HEK293T (cell line): ENCODE measurements around the gene CAST.

ENCODE experiments used
- ARNT ChIP-seq: fragments of 450-650 bp; IDR thresholded peaks from 2 replicates; pipeline ENCODE4 v1.6.1; 2017; ENCODE audit warnings: mild to moderate bottlenecking
- BHLHE40 ChIP-seq: fragments of 450-650 bp; IDR thresholded peaks from 2 replicates; pipeline ENCODE4 v1.6.1; 2016; ENCODE audit warnings: mild to moderate bottlenecking, moderate library complexity, borderline replicate concordance
- FOXK2 ChIP-seq: fragments of 450-650 bp; IDR thresholded peaks from 2 replicates; pipeline ENCODE4 v1.6.1; 2016; ENCODE audit warnings: mild to moderate bottlenecking
- FOXM1 ChIP-seq: fragments of 450-650 bp; IDR thresholded peaks from 2 replicates; pipeline ENCODE4 v1.6.1; 2017; ENCODE audit warnings: mild to moderate bottlenecking, borderline replicate concordance
- HDGF ChIP-seq: fragments of 450-650 bp; IDR thresholded peaks from 2 replicates; pipeline ENCODE4 v1.6.1; 2017; ENCODE audit warnings: antibody characterized with exemption, borderline replicate concordance
- LEF1 ChIP-seq: fragments of 450-650 bp; IDR thresholded peaks from 2 replicates; pipeline ENCODE4 v1.6.1; 2017; ENCODE audit warnings: mild to moderate bottlenecking, borderline replicate concordance
- NFRKB ChIP-seq: fragments of 450-650 bp; IDR thresholded peaks from 2 replicates; pipeline ENCODE4 v1.6.1; 2016; ENCODE audit warnings: mild to moderate bottlenecking, moderate library complexity
- SP1 ChIP-seq: fragments of 450-650 bp; IDR thresholded peaks from 2 replicates; pipeline ENCODE4 v1.6.1; 2017
- SUZ12 ChIP-seq: fragments of 450-650 bp; IDR thresholded peaks from 2 replicates; pipeline ENCODE4 v1.6.1; 2016; ENCODE audit warnings: mild to moderate bottlenecking
- TARDBP ChIP-seq: fragments of 450-650 bp; IDR thresholded peaks from 2 replicates; pipeline ENCODE4 v1.6.1; 2016
- TF ChIP-seq, protein P1 (sequence below): fragments of 450-650 bp; IDR thresholded peaks from 2 replicates; pipeline ENCODE4 v1.6.1; 2016

GRCh38 chr5:96822686-96823459 lies 160.7 kb downstream of the CAST start:
- TF ChIP-seq SUZ12 (no peak), FOXK2 (no peak), SP1 (no peak), TARDBP (no peak), ARNT (no peak), FOXM1 (no peak), HDGF (no peak), LEF1 (no peak), NFRKB (no peak), BHLHE40 (no peak)
- TF ChIP-seq, protein P1, sequence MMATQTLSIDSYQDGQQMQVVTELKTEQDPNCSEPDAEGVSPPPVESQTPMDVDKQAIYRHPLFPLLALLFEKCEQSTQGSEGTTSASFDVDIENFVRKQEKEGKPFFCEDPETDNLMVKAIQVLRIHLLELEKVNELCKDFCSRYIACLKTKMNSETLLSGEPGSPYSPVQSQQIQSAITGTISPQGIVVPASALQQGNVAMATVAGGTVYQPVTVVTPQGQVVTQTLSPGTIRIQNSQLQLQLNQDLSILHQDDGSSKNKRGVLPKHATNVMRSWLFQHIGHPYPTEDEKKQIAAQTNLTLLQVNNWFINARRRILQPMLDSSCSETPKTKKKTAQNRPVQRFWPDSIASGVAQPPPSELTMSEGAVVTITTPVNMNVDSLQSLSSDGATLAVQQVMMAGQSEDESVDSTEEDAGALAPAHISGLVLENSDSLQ: no peak
